NT2/D1 (cell line): ENCODE data around the gene MZT1.

Experiments
- SUZ12 ChIP-seq: IDR thresholded peaks from 2 replicates; pipeline ENCODE4 v1.6.1; 2011; ENCODE audit not compliant: insufficient read length, insufficient read depth; ENCODE audit errors: extremely low read depth
- YY1 ChIP-seq: IDR thresholded peaks from 2 replicates; pipeline ENCODE4 v1.6.1; 2011; ENCODE audit not compliant: insufficient read length, insufficient read depth
- ZNF274 ChIP-seq: IDR thresholded peaks from 2 replicates; pipeline ENCODE4 v1.6.1; 2011; ENCODE audit warnings: mild to moderate bottlenecking, low read depth, low read length

- no peak for TF ChIP-seq YY1
- no peak for TF ChIP-seq ZNF274
- no peak for TF ChIP-seq SUZ12
These were observed 61.0 kb downstream of the MZT1 start for GRCh38 chr13:72666391-72666790.
